IMR-90 (cell line): ENCODE measurements around the gene MED26. TPM values are rescaled to one million over a fixed set of nuclear protein-coding genes. Genes with fewer than 3 reads are reported as not detected.
A peak's percentile ranks its signal among the peaks of the same experiment; 100 is the strongest.

Experiments
- ATAC-seq: fragments of 200-7000 bp; cut with Tn5 transposase; 2 replicates; pipeline ENCODE4 v1.9.1; 2020; ENCODE audit warnings: low read depth, mild to moderate bottlenecking, moderate library complexity
- BruUV-seq: library from RNA; stranded (reverse); fragments of 400-500 nt; replicated peaks from 2 replicates; lab custom pipeline; 2021; lab: Mats Ljungman, UMichigan
- CTCF ChIA-PET: fragments of 300-600 bp; formaldehyde crosslinking; extraction: SDS; loops from one replicate; lab custom pipeline; 2021; ENCODE audit warnings: antibody characterized with exemption; lab: Yijun Ruan, JAX
- POLR2A ChIA-PET: fragments of 300-600 bp; sonication (Branson Sonifier 250); formaldehyde crosslinking; loops from one replicate; lab custom pipeline; 2022; ENCODE audit warnings: antibody characterized with exemption; ENCODE audit not compliant: unreplicated experiment; lab: Charles Lee
- DNase-seq: peaks from one replicate; pipeline ENCODE4 v3.0.0; 2013
- H2AFZ ChIP-seq: replicated peaks from 2 replicates; pipeline ENCODE3; 2013; ENCODE audit warnings: low read length, mild to moderate bottlenecking; ENCODE audit not compliant: poor library complexity
- H2AK5ac ChIP-seq: 2 replicates; pipeline ENCODE4 v1.6.1; 2013; ENCODE audit warnings: low read depth, low read length, inconsistent platforms
- H2AK9ac ChIP-seq: replicated peaks from 2 replicates; pipeline ENCODE3; 2013; ENCODE audit warnings: mild to moderate bottlenecking, low read depth, low read length, moderate library complexity; ENCODE audit not compliant: poor library complexity
- H2BK120ac ChIP-seq: 2 replicates; pipeline ENCODE4 v1.6.1; 2013; ENCODE audit warnings: low read depth, low read length, inconsistent platforms
- H2BK15ac ChIP-seq: 3 replicates; pipeline ENCODE4 v1.6.1; 2013; ENCODE audit warnings: low read depth, low read length, inconsistent platforms
- H2BK20ac ChIP-seq: 2 replicates; pipeline ENCODE4 v1.6.1; 2013; ENCODE audit warnings: low read depth, mild to moderate bottlenecking, inconsistent platforms, low read length, moderate library complexity
- H2BK5ac ChIP-seq: 2 replicates; pipeline ENCODE4 v1.6.1; 2013; ENCODE audit warnings: mild to moderate bottlenecking, low read depth, low read length, inconsistent platforms; ENCODE audit not compliant: poor library complexity, severe bottlenecking
- H3K14ac ChIP-seq: replicated peaks from 2 replicates; pipeline ENCODE4 v1.6.1; 2013; ENCODE audit warnings: low read depth, low read length, inconsistent platforms
- H3K18ac ChIP-seq: 2 replicates; pipeline ENCODE4 v1.6.1; 2013; ENCODE audit warnings: low read depth, low read length, control low read depth
- H3K23ac ChIP-seq: 2 replicates; pipeline ENCODE4 v1.6.1; 2013; ENCODE audit warnings: low read depth, low read length, inconsistent platforms
- H3K27ac ChIP-seq: 2 replicates; pipeline ENCODE4 v1.5.1; 2013; ENCODE audit warnings: mild to moderate bottlenecking, control low read depth, low read length; ENCODE audit not compliant: insufficient read depth
- H3K27me3 ChIP-seq: 2 replicates; pipeline ENCODE4 v1.6.1; 2013; ENCODE audit warnings: low read length; ENCODE audit not compliant: control insufficient read depth, insufficient read depth
- H3K36me3 ChIP-seq: 2 replicates; pipeline ENCODE4 v1.6.1; 2013; ENCODE audit warnings: low read length, mixed read lengths; ENCODE audit not compliant: control insufficient read depth, insufficient read depth
- H3K4ac ChIP-seq: 2 replicates; pipeline ENCODE4 v1.6.1; 2013; ENCODE audit warnings: low read depth, low read length, inconsistent platforms
- H3K4me1 ChIP-seq: 2 replicates; pipeline ENCODE4 v1.6.1; 2013; ENCODE audit warnings: low read length, mixed read lengths; ENCODE audit not compliant: control insufficient read depth, insufficient read depth
- H3K4me2 ChIP-seq: 2 replicates; pipeline ENCODE4 v1.6.1; 2013; ENCODE audit warnings: low read depth, mild to moderate bottlenecking, control low read depth, low read length, moderate library complexity
- H3K4me3 ChIP-seq: 2 replicates; pipeline ENCODE4 v1.5.1; 2013; ENCODE audit warnings: low read depth, mild to moderate bottlenecking, control low read depth, low read length, moderate library complexity; ENCODE audit not compliant: insufficient read depth
- H3K56ac ChIP-seq: 2 replicates; pipeline ENCODE4 v1.6.1; 2013; ENCODE audit warnings: low read length, inconsistent platforms; ENCODE audit not compliant: insufficient read depth; ENCODE audit errors: extremely low read depth
- H3K79me1 ChIP-seq, 2 experiments: 2 replicates each; pipeline ENCODE4 v1.6.1; 2013; ENCODE audit warnings: low read length in 2 of 2, inconsistent platforms in 1 of 2, low read depth in 1 of 2
- H3K9ac ChIP-seq: 2 replicates; pipeline ENCODE4 v1.6.1; 2013; ENCODE audit warnings: low read depth, low read length, control low read depth
- H3K9me1 ChIP-seq: 2 replicates; pipeline ENCODE4 v1.6.1; 2013; ENCODE audit warnings: low read length, inconsistent platforms; ENCODE audit not compliant: insufficient read depth
- H3K9me3 ChIP-seq: 2 replicates; pipeline ENCODE4 v1.6.1; 2013; ENCODE audit warnings: low read length; ENCODE audit not compliant: control insufficient read depth, insufficient read depth
- H4K20me1 ChIP-seq: 2 replicates; pipeline ENCODE4 v1.6.1; 2013; ENCODE audit warnings: low read length, inconsistent platforms; ENCODE audit not compliant: insufficient read depth
- H4K5ac ChIP-seq: 2 replicates; pipeline ENCODE4 v1.6.1; 2013; ENCODE audit warnings: mild to moderate bottlenecking, low read depth, low read length, control low read depth
- H4K8ac ChIP-seq, 2 experiments: 2 replicates each; pipeline ENCODE4 v1.6.1; 2013; ENCODE audit warnings: low read depth in 2 of 2, low read length in 2 of 2, control low read depth in 1 of 2, inconsistent platforms in 1 of 2
- H4K91ac ChIP-seq: 2 replicates; pipeline ENCODE4 v1.6.1; 2013; ENCODE audit warnings: low read depth, low read length, inconsistent platforms; ENCODE audit not compliant: insufficient read depth
- CHD1 ChIP-seq: IDR thresholded peaks from 2 replicates; pipeline ENCODE4 v1.6.1; 2012; ENCODE audit warnings: low read depth, low read length, improper control_type of control experiment
- POLR2A ChIP-seq: IDR thresholded peaks from 2 replicates; pipeline ENCODE4 v1.6.1; 2012; ENCODE audit warnings: mild to moderate bottlenecking, low read depth, low read length
- RFX5 ChIP-seq: IDR thresholded peaks from 2 replicates; pipeline ENCODE4 v1.8.0; 2012; ENCODE audit warnings: low read depth, mild to moderate bottlenecking, low read length, moderate library complexity
- WGBS, 2 experiments: methylation state at CpG; one replicate each; pipeline versions ENCODE4 v1.1.5 to v1.1.7; 2013; ENCODE audit warnings: missing lambda C conversion rate in 2 of 2; ENCODE audit not compliant: insufficient read length in 1 of 2; ENCODE audit errors: extremely low coverage in 2 of 2; 5-methylcytosine and 5-hydroxymethylcytosine counted together
- dilution Hi-C: fragments of 300-500 bp; cut with HindIII; formaldehyde crosslinking; loops from one replicate; pipeline ENCODE4 v1.14.3; 2018; ENCODE audit warnings: low sequenced_read_pairs; ENCODE audit not compliant: unreplicated experiment
- in situ Hi-C: fragments of 300-500 bp; cut with MboI; formaldehyde crosslinking; loops from 3 replicates; pipeline ENCODE4 v1.14.3; 2019; ENCODE audit warnings: low sequenced_read_pairs, inconsistent platforms, mixed read lengths
- intact Hi-C: fragments of 100-400 bp; cut with micrococcal nuclease; formaldehyde crosslinking; loops from 2 replicates; pipeline ENCODE4 v1.10.0; 2022
- polyA plus RNA-seq, 3 experiments: library from polyadenylated mRNA; depleted of rRNA; stranded (reverse); fragments of >200 nt; gene quantifications; 2 replicates each; pipeline ENCODE4 v1.2.3, GENCODE V29; 2012; ENCODE audit warnings: low replicate concordance in 1 of 3
- total RNA-seq: library from RNA; depleted of rRNA; stranded (reverse); fragments of >200 nt; gene quantifications from 2 replicates; pipeline ENCODE4 v1.2.3, GENCODE V29; 2012

Gene MED26
- total and polyA plus RNA-seq, 2 of the 4 experiments (the other 2 are of a cell fraction), result 2.0 to 4.0 TPM

DNA sequence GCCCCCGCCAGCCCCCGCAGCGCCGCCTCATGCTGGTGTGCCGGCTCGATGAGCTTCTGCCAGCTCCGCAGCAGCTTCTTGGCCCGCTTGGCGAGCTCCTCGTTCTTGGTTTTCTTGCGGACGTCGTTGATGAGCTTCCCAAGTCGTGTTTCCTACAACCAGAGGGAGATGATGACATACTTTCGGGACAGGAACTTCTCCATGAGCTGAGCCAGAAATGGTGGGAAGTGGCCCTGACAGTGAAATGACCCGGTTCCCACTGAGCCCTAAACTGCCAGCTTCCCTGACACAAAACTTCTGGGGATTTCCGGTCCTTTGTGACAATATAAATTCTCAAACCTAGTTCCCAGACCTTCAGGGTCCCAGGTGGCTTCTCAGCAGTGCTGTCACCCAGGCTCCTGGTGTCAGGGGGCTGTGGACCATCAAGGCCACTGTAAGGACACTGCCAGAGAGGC is 50.4 kb downstream of the MED26 start:
- Histone ChIP-seq H3K27ac (no peak overlapping the region), H3K4me1 (peaks cover 7% of the 10 kb centered on the region), H2BK15ac (no peak overlapping the region), H3K4ac (no peak overlapping the region), H3K9me1 (peaks cover 34% of the 10 kb centered on the region), H2BK120ac (no peak overlapping the region), H4K20me1 (peaks cover 82% of the 10 kb centered on the region), H4K5ac (no peak overlapping the region), H3K56ac (no peak overlapping the region), H3K4me3 (no peak overlapping the region), H3K27me3 (no peaks in the 10 kb centered on the region), H2BK5ac (no peak overlapping the region), H2AK5ac (no peak overlapping the region), H4K8ac (no peak overlapping the region), H3K4me2 (no peak overlapping the region), H2AFZ (no peak overlapping the region), H2BK20ac (no peak overlapping the region), H2AK9ac (peak overlapping the region; percentile 58), H3K9ac (no peak overlapping the region), H3K36me3 (peaks cover 29% of the 10 kb centered on the region), H4K91ac (no peak overlapping the region), H3K9me3 (no peaks in the 10 kb centered on the region), H3K79me1 (peaks cover 35 to 88% of the 10 kb centered on the region in 2 experiments), H3K23ac (no peak overlapping the region), H3K18ac (no peak overlapping the region), H3K14ac (no peak overlapping the region)
- intact Hi-C loops (no loop called here), dilution Hi-C loops (no loop called here), in situ Hi-C loops (no loop called here)
- POLR2A ChIA-PET, result no interaction called here
- CTCF ChIA-PET, result no interaction called here
- ATAC-seq (no peak), DNase-seq (no peak)
- 90% methylated on average over 8 of the region's 17 CpGs; no CpG with 5 or more reads in 1 of the 2 experiments for WGBS, 2 experiments
- no TSS peak for BruUV-seq
- TF ChIP-seq RFX5 (no peak), CHD1 (no peak), POLR2A (no peak)
